HG03521 (cell line): ENCODE measurements around the gene SERPINB10.
A peak's percentile ranks its signal among the peaks of the same experiment; 100 is the strongest.

Experiments used
- ATAC-seq: cut with Tn5 transposase; IDR thresholded peaks from one replicate; pipeline ENCODE4 v1.9.1; 2021; ENCODE audit warnings: mild to moderate bottlenecking, moderate library complexity; ENCODE audit not compliant: unreplicated experiment

SERPINB10 gene

GRCh38 chr18:63907664-63908063, at the start of gene SERPINB10:
Gene SERPINB10 (plus strand): TSS chr18:63907958. CDS start chr18:63915511, 7,553 bp downstream.
- ATAC-seq, result peak; percentile 54

GRCh38 chr18:63858456-63858855, 49.3 kb upstream of the SERPINB10 start:
- no peak for ATAC-seq

GRCh38 chr18:63859781-63860475, 47.8 kb upstream of the SERPINB10 start:
- ATAC-seq, result no peak

- no peak for ATAC-seq
Measured at GRCh38 chr18:63860531-63860930, 47.2 kb upstream of the SERPINB10 start.

- ATAC-seq, result no peak
Measured at GRCh38 chr18:63867368-63868125, 40.2 kb upstream of the SERPINB10 start.

- no peak for ATAC-seq
Measured at GRCh38 chr18:63868546-63868945, 39.2 kb upstream of the SERPINB10 start.

GRCh38 chr18:63869374-63869773, 38.4 kb upstream of the SERPINB10 start:
- no peak for ATAC-seq

- ATAC-seq, result no peak
Measured at GRCh38 chr18:63869851-63870250, 37.9 kb upstream of the SERPINB10 start.

GRCh38 chr18:63871836-63872235, 35.9 kb upstream of the SERPINB10 start:
- no peak for ATAC-seq

- ATAC-seq, result no peak
Measured at GRCh38 chr18:63872586-63872985, 35.2 kb upstream of the SERPINB10 start.

- ATAC-seq, result no peak
Measured at GRCh38 chr18:63878343-63878742, 29.4 kb upstream of the SERPINB10 start.

GRCh38 chr18:63878925-63879324, 28.8 kb upstream of the SERPINB10 start:
- no peak for ATAC-seq

- ATAC-seq, result no peak
Measured at GRCh38 chr18:63879709-63880108, 28.0 kb upstream of the SERPINB10 start.

GRCh38 chr18:63881851-63882250, 25.9 kb upstream of the SERPINB10 start:
- no peak for ATAC-seq

- ATAC-seq, result no peak
Measured at GRCh38 chr18:63882333-63883141, 25.2 kb upstream of the SERPINB10 start.

GRCh38 chr18:63883617-63884016, 24.1 kb upstream of the SERPINB10 start:
- ATAC-seq, result no peak

GRCh38 chr18:63887424-63887823, 20.3 kb upstream of the SERPINB10 start, which contains the start of gene SERPINB2:
Gene SERPINB2 (plus strand): TSS chr18:63887705. CDS start chr18:63891445, 3,740 bp downstream.
- no peak for ATAC-seq

- ATAC-seq, result no peak
Measured at GRCh38 chr18:63888470-63889190, 19.1 kb upstream of the SERPINB10 start.

- no peak for ATAC-seq
Measured at GRCh38 chr18:63889626-63890025, 18.1 kb upstream of the SERPINB10 start.

- ATAC-seq, result no peak
Measured at GRCh38 chr18:63890237-63890949, 17.4 kb upstream of the SERPINB10 start.
